PC-3 (cell line): ENCODE results near the gene CA5B. TPM values are rescaled to one million over a fixed set of nuclear protein-coding genes. Genes with fewer than 3 reads are reported as not detected.

ENCODE experiments used
- ATAC-seq: fragments of 200-7000 bp; cut with Tn5 transposase; 2 replicates; pipeline ENCODE4 v1.9.1; 2020; ENCODE audit warnings: mild to moderate bottlenecking, moderate library complexity
- BruUV-seq: library from RNA; stranded (reverse); fragments of 400-500 nt; replicated peaks from 2 replicates; lab custom pipeline; 2021; lab: Mats Ljungman, UMichigan
- CTCF ChIA-PET: fragments of 300-600 bp; sonication (Branson Sonifier 250); formaldehyde crosslinking; loops from one replicate; lab custom pipeline; 2022; ENCODE audit warnings: antibody characterized with exemption; lab: Charles Lee
- POLR2A ChIA-PET: fragments of 300-600 bp; sonication (Branson Sonifier 250); formaldehyde crosslinking; loops from one replicate; lab custom pipeline; 2022; ENCODE audit warnings: antibody characterized with exemption; ENCODE audit not compliant: unreplicated experiment; lab: Charles Lee
- DNase-seq: peaks from one replicate; pipeline ENCODE4 v3.0.0-alpha.2; 2015
- H2AFZ ChIP-seq: fragments of 300-600 bp; sonication (generic); 2 replicates; pipeline ENCODE4 v1.6.0; 2016; ENCODE audit warnings: antibody characterized with exemption, low read length
- H3F3A ChIP-seq: fragments of 300-600 bp; sonication (generic); one replicate; pipeline ENCODE4 v1.6.0; 2017; ENCODE audit warnings: antibody characterized with exemption, low read length, control low read depth, mild to moderate bottlenecking; ENCODE audit not compliant: unreplicated experiment
- H3K27ac ChIP-seq: fragments of 300-600 bp; sonication (generic); 2 replicates; pipeline ENCODE4 v1.5.1; 2016; ENCODE audit warnings: mild to moderate bottlenecking, low read length
- H3K27me3 ChIP-seq: fragments of 300-600 bp; sonication (generic); 2 replicates; pipeline ENCODE4 v1.6.1; 2016; ENCODE audit warnings: low read length, mixed read lengths
- H3K36me3 ChIP-seq: fragments of 300-600 bp; sonication (generic); 2 replicates; pipeline ENCODE4 v1.6.1; 2016; ENCODE audit warnings: low read depth, mixed run types, low read length, mixed read lengths
- H3K4me1 ChIP-seq: fragments of 300-600 bp; sonication (generic); 2 replicates; pipeline ENCODE4 v1.5.1; 2016; ENCODE audit warnings: low read length; ENCODE audit not compliant: insufficient read depth
- H3K4me2 ChIP-seq: fragments of 300-600 bp; sonication (generic); 2 replicates; pipeline ENCODE4 v1.6.0; 2016; ENCODE audit warnings: low read length
- H3K4me3 ChIP-seq: fragments of 300-600 bp; sonication (generic); 2 replicates; pipeline ENCODE4 v1.5.1; 2016; ENCODE audit warnings: mild to moderate bottlenecking, low read length, mixed read lengths
- H3K79me2 ChIP-seq: fragments of 300-600 bp; sonication (generic); 2 replicates; pipeline ENCODE4 v1.6.1; 2017; ENCODE audit warnings: low read length, mixed read lengths
- H3K9ac ChIP-seq: fragments of 300-600 bp; sonication (generic); 2 replicates; pipeline ENCODE4 v1.6.0; 2016; ENCODE audit warnings: mild to moderate bottlenecking, low read length
- H3K9me2 ChIP-seq: fragments of 300-600 bp; sonication (generic); replicated peaks from 2 replicates; pipeline ENCODE4 v1.6.1; 2016; ENCODE audit warnings: mixed run types, low read length, mixed read lengths
- H3K9me3 ChIP-seq: fragments of 300-600 bp; sonication (generic); 2 replicates; pipeline ENCODE4 v1.6.1; 2016; ENCODE audit warnings: low read length, mixed read lengths
- H4K20me1 ChIP-seq: fragments of 300-600 bp; sonication (generic); 2 replicates; pipeline ENCODE4 v1.6.1; 2016; ENCODE audit warnings: low read length, mixed read lengths
- EZH2 ChIP-seq: fragments of 300-600 bp; sonication (generic); IDR thresholded peaks from one replicate; pipeline ENCODE4 v1.6.1; 2017; ENCODE audit warnings: antibody characterized with exemption, mild to moderate bottlenecking, low read length; ENCODE audit not compliant: unreplicated experiment
- EZH2phosphoT487 ChIP-seq: fragments of 300-600 bp; sonication (generic); IDR thresholded peaks from 2 replicates; pipeline ENCODE4 v1.6.1; 2018; ENCODE audit warnings: mild to moderate bottlenecking, antibody characterized with exemption, low read length, borderline replicate concordance
- intact Hi-C: fragments of 100-400 bp; cut with micrococcal nuclease; formaldehyde crosslinking; loops from 2 replicates; pipeline ENCODE4 v1.9.0; 2023
- total RNA-seq: library from RNA; depleted of rRNA; stranded (reverse); fragments of >200 nt; gene quantifications from 2 replicates; pipeline ENCODE4 v1.2.3, GENCODE V29; 2014
- TF ChIP-seq, protein P1 (sequence below): fragments of 300-600 bp; sonication (generic); conservative IDR thresholded peaks from 2 replicates; pipeline ENCODE4 v1.5.1; 2017; ENCODE audit warnings: antibody characterized with exemption, low read depth, mild to moderate bottlenecking, low read length

Gene CA5B
- total RNA-seq, 1 experiment from 2014 or later = 8.5 TPM

- H3K9me3 ChIP-seq = no peaks in the 10 kb centered on the region
- no peaks in the 10 kb centered on the region; the same call in 1 of the 2 replicates for H3K36me3 ChIP-seq
- intact Hi-C loops = no loop called here
- POLR2A ChIA-PET = no interaction called here
- H3K79me2 ChIP-seq = no peaks in the 10 kb centered on the region
- no peaks in the 10 kb centered on the region for H4K20me1 ChIP-seq
- TF ChIP-seq EZH2 = no peak
- TF ChIP-seq EZH2phosphoT487 = no peak
- TF ChIP-seq, protein P1, sequence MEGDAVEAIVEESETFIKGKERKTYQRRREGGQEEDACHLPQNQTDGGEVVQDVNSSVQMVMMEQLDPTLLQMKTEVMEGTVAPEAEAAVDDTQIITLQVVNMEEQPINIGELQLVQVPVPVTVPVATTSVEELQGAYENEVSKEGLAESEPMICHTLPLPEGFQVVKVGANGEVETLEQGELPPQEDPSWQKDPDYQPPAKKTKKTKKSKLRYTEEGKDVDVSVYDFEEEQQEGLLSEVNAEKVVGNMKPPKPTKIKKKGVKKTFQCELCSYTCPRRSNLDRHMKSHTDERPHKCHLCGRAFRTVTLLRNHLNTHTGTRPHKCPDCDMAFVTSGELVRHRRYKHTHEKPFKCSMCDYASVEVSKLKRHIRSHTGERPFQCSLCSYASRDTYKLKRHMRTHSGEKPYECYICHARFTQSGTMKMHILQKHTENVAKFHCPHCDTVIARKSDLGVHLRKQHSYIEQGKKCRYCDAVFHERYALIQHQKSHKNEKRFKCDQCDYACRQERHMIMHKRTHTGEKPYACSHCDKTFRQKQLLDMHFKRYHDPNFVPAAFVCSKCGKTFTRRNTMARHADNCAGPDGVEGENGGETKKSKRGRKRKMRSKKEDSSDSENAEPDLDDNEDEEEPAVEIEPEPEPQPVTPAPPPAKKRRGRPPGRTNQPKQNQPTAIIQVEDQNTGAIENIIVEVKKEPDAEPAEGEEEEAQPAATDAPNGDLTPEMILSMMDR = no peak
- ATAC-seq (no peak), DNase-seq (no peak)
- no peak overlapping the region for H2AFZ ChIP-seq
- no peaks in the 10 kb centered on the region for H3K4me1 ChIP-seq
- no peak overlapping the region for H3K9ac ChIP-seq
- H3K27ac ChIP-seq = no peak overlapping the region
- BruUV-seq = no TSS peak
- H3K4me2 ChIP-seq = no peak overlapping the region
- CTCF ChIA-PET = no interaction called here
- no peaks in the 10 kb centered on the region for H3K27me3 ChIP-seq
- no peaks in the 10 kb centered on the region for H3K9me2 ChIP-seq
- no peaks in the 10 kb centered on the region for H3F3A ChIP-seq
- H3K4me3 ChIP-seq = no peak overlapping the region
Observed at GRCh38 chrX:15820106-15821073, 82.3 kb downstream of the CA5B start.

GRCh38 chrX:15822922-15823321 lies 84.9 kb downstream of the CA5B start:
- no peak overlapping the region for H3K4me2 ChIP-seq
- H4K20me1 ChIP-seq = no peaks in the 10 kb centered on the region
- intact Hi-C loops = no loop called here
- no peak overlapping the region for H2AFZ ChIP-seq
- BruUV-seq = no TSS peak
- H3K36me3 ChIP-seq = peaks cover 5% of the 10 kb centered on the region; the same call in 1 of the 2 replicates
- H3K9ac ChIP-seq = no peak overlapping the region
- DNase-seq (no peak), ATAC-seq (no peak)
- H3K27ac ChIP-seq = no peak overlapping the region
- ChIA-PET CTCF (no interaction called here), POLR2A (no interaction called here)
- no peaks in the 10 kb centered on the region for H3K4me1 ChIP-seq
- TF ChIP-seq, protein P1 = no peak
- no peak for TF ChIP-seq EZH2phosphoT487
- TF ChIP-seq EZH2 = no peak
- H3F3A ChIP-seq = no peaks in the 10 kb centered on the region
- no peaks in the 10 kb centered on the region for H3K27me3 ChIP-seq
- no peak overlapping the region for H3K4me3 ChIP-seq
- no peaks in the 10 kb centered on the region for H3K9me3 ChIP-seq
- H3K9me2 ChIP-seq = no peaks in the 10 kb centered on the region
- H3K79me2 ChIP-seq = no peaks in the 10 kb centered on the region

- ChIA-PET POLR2A (no interaction called here), CTCF (no interaction called here)
- no peaks in the 10 kb centered on the region for H3F3A ChIP-seq
- peaks cover 5% of the 10 kb centered on the region; the same call in 1 of the 2 replicates for H3K36me3 ChIP-seq
- BruUV-seq = no TSS peak
- TF ChIP-seq EZH2 (no peak), EZH2phosphoT487 (no peak)
- TF ChIP-seq, protein P1 = no peak
- ATAC-seq (no peak), DNase-seq (no peak)
- no peak overlapping the region for H3K9ac ChIP-seq
- H3K79me2 ChIP-seq = no peaks in the 10 kb centered on the region
- no peak overlapping the region for H3K4me2 ChIP-seq
- H2AFZ ChIP-seq = no peak overlapping the region
- no peak overlapping the region for H3K27ac ChIP-seq
- intact Hi-C loops = no loop called here
- H3K27me3 ChIP-seq = no peaks in the 10 kb centered on the region
- H4K20me1 ChIP-seq = no peaks in the 10 kb centered on the region
- no peaks in the 10 kb centered on the region for H3K9me3 ChIP-seq
- H3K4me1 ChIP-seq = no peaks in the 10 kb centered on the region
- no peak overlapping the region for H3K4me3 ChIP-seq
- H3K9me2 ChIP-seq = no peaks in the 10 kb centered on the region
Observed at GRCh38 chrX:15825936-15826335, 87.9 kb downstream of the CA5B start.
